GM18867 (cell line): Measurements from ENCODE around the gene CFAP157.

Source experiments
- ATAC-seq: cut with Tn5 transposase; IDR thresholded peaks from one replicate; pipeline ENCODE4 v1.9.1; 2021; ENCODE audit warnings: mild to moderate bottlenecking, moderate library complexity; ENCODE audit not compliant: unreplicated experiment

The CFAP157 gene

GRCh38 chr9:127758843-127759242 is 52.1 kb downstream of the CFAP157 start:
- ATAC-seq = no peak

GRCh38 chr9:127761061-127761460 is 54.3 kb downstream of the CFAP157 start:
- ATAC-seq = no peak

- no peak for ATAC-seq
Measured at GRCh38 chr9:127761491-127761956, 54.7 kb downstream of the CFAP157 start.

GRCh38 chr9:127762111-127762676 is 55.4 kb downstream of the CFAP157 start:
- no peak for ATAC-seq

GRCh38 chr9:127763918-127764384 is 57.2 kb downstream of the CFAP157 start:
- no peak for ATAC-seq

GRCh38 chr9:127765418-127765817 is 58.6 kb downstream of the CFAP157 start:
- no peak for ATAC-seq
